GM18517 (cell line): ENCODE measurements around the gene RIMBP2.
"Not testable (repeated sequence)": the region's sequence is repeated elsewhere in the genome, so short reads cannot be mapped to it uniquely, and the experiment has no call there.

Source experiments
- ATAC-seq: cut with Tn5 transposase; IDR thresholded peaks from one replicate; pipeline ENCODE4 v1.9.1; 2021; ENCODE audit warnings: mild to moderate bottlenecking, moderate library complexity; ENCODE audit not compliant: unreplicated experiment

The RIMBP2 gene

GRCh38 chr12:130742112-130742511 is 26.0 kb upstream of the RIMBP2 start:
- no peak for ATAC-seq

- ATAC-seq: no peak
Observed at GRCh38 chr12:130739571-130739970, 23.5 kb upstream of the RIMBP2 start.

- not testable (repeated sequence) for ATAC-seq
Observed at GRCh38 chr12:130738403-130738802, 22.3 kb upstream of the RIMBP2 start.

- no peak for ATAC-seq
Observed at GRCh38 chr12:130737731-130738130, 21.6 kb upstream of the RIMBP2 start.

GRCh38 chr12:130729344-130729743 is 13.2 kb upstream of the RIMBP2 start:
- ATAC-seq: no peak

- no peak for ATAC-seq
Observed at GRCh38 chr12:130728158-130729058, 12.3 kb upstream of the RIMBP2 start.

- no peak for ATAC-seq
Observed at GRCh38 chr12:130719263-130719859, 3.3 kb upstream of the RIMBP2 start.

GRCh38 chr12:130717752-130718151 is 1.7 kb upstream of the RIMBP2 start:
- no peak for ATAC-seq

GRCh38 chr12:130716969-130717366 is 869 bp upstream of the RIMBP2 start:
- ATAC-seq: no peak

GRCh38 chr12:130715150-130715997 is 725 bp downstream of the RIMBP2 start:
- no peak for ATAC-seq

- ATAC-seq: no peak
Observed at GRCh38 chr12:130714591-130715149, 1.4 kb downstream of the RIMBP2 start.

GRCh38 chr12:130714091-130714590 is 2.0 kb downstream of the RIMBP2 start:
- no peak for ATAC-seq

- ATAC-seq: no peak
Observed at GRCh38 chr12:130713581-130713991, 2.5 kb downstream of the RIMBP2 start.

GRCh38 chr12:130712346-130713065 is 3.6 kb downstream of the RIMBP2 start:
- ATAC-seq: no peak

GRCh38 chr12:130711756-130712155 is 4.3 kb downstream of the RIMBP2 start:
- ATAC-seq: no peak

- ATAC-seq: no peak
Observed at GRCh38 chr12:130710733-130711080, 5.4 kb downstream of the RIMBP2 start.

GRCh38 chr12:130709971-130710732 is 5.9 kb downstream of the RIMBP2 start:
- ATAC-seq: no peak

- ATAC-seq: no peak
Observed at GRCh38 chr12:130709151-130709970, 6.7 kb downstream of the RIMBP2 start.

- ATAC-seq: no peak
Observed at GRCh38 chr12:130708648-130709047, 7.5 kb downstream of the RIMBP2 start.
